HFFc6 (cell line): ENCODE data around the gene TFDP2. TPM values are rescaled to one million over a fixed set of nuclear protein-coding genes. Genes with fewer than 3 reads are reported as not detected.
"Not testable (repeated sequence)": the region's sequence is repeated elsewhere in the genome, so short reads cannot be mapped to it uniquely, and the experiment has no call there.

Experiments used
- DNase-seq: peaks from one replicate; pipeline ENCODE4 v3.0.0-alpha.2; 2018
- H3K27ac Mint-ChIP-seq: 2 replicates; pipeline ENCODE4 v1.8.0; 2020; ENCODE audit warnings: mild to moderate bottlenecking, mixed read lengths
- H3K27me3 Mint-ChIP-seq: 2 replicates; pipeline ENCODE4 v1.8.0; 2021; ENCODE audit warnings: mild to moderate bottlenecking, moderate library complexity, mixed read lengths; ENCODE audit not compliant: insufficient read depth
- H3K36me3 Mint-ChIP-seq: 2 replicates; pipeline ENCODE4 v1.8.0; 2021; ENCODE audit warnings: low read depth, mixed read lengths
- H3K4me1 Mint-ChIP-seq: 2 replicates; pipeline ENCODE4 v1.8.0; 2020; ENCODE audit warnings: low read depth, mixed read lengths
- H3K4me3 Mint-ChIP-seq: 2 replicates; pipeline ENCODE4 v1.8.0; 2020; ENCODE audit warnings: mild to moderate bottlenecking, moderate library complexity, mixed read lengths
- H3K9me3 Mint-ChIP-seq: 2 replicates; pipeline ENCODE4 v1.8.0; 2020; ENCODE audit warnings: mild to moderate bottlenecking, mixed read lengths
- CTCF ChIP-seq: fragments of 200-600 bp; sonication (generic); IDR thresholded peaks from 2 replicates; pipeline ENCODE4 v1.5.0; 2021; ENCODE audit warnings: antibody characterized with exemption, mild to moderate bottlenecking
- total RNA-seq, 6 experiments: library from RNA; stranded (reverse); fragmentation: NEBNext Ultra II Directional; extraction: Animal tissue kit (Norgen Biotek cat#: 25700); gene quantifications; 2 replicates in 1 of 6; 3 replicates in 5 of 6; pipeline ENCODE4 v1.2.3, GENCODE V29; 2021

Gene TFDP2
- total RNA-seq, 6 experiments from 2014 or later, result 22.0 to 34.1 (median 27.6) TPM

GRCh38 chr3:142140608-142141285 lies 8.6 kb downstream of the TFDP2 start:
- H3K27ac Mint-ChIP-seq, H3K9me3 Mint-ChIP-seq, H3K27me3 Mint-ChIP-seq, H3K4me3 Mint-ChIP-seq, DNase-seq: not testable (repeated sequence)
- peak; percentile 40 for TF ChIP-seq CTCF
- Mint-ChIP-seq H3K4me1 (peaks cover 11% of the 10 kb centered on the region), H3K36me3 (peaks cover 32% of the 10 kb centered on the region)

GRCh38 chr3:142137089-142137488 lies 12.3 kb downstream of the TFDP2 start:
- not testable (repeated sequence) for H3K27me3 Mint-ChIP-seq, H3K9me3 Mint-ChIP-seq, H3K4me1 Mint-ChIP-seq

GRCh38 chr3:142134799-142135325 lies 14.5 kb downstream of the TFDP2 start:
- no peak for DNase-seq
- H3K36me3 Mint-ChIP-seq, result peaks cover 18% of the 10 kb centered on the region
- no peak for TF ChIP-seq CTCF
- no peaks in the 10 kb centered on the region for H3K27me3 Mint-ChIP-seq
- H3K9me3 Mint-ChIP-seq, result no peaks in the 10 kb centered on the region
- H3K27ac Mint-ChIP-seq, result no peak overlapping the region
- H3K4me3 Mint-ChIP-seq, result no peak overlapping the region
- H3K4me1 Mint-ChIP-seq, result no peaks in the 10 kb centered on the region

More at GRCh38 chr3:142137089-142137488, 12.3 kb downstream of the TFDP2 start:
- not testable (repeated sequence) for H3K27ac Mint-ChIP-seq, DNase-seq, H3K4me3 Mint-ChIP-seq
- H3K36me3 Mint-ChIP-seq, result peaks cover 26% of the 10 kb centered on the region

GRCh38 chr3:142129516-142130171 lies 19.7 kb downstream of the TFDP2 start:
- peak; percentile 74 for TF ChIP-seq CTCF
- Mint-ChIP-seq H3K4me1 (peaks cover 10% of the 10 kb centered on the region), H3K27me3 (no peaks in the 10 kb centered on the region), H3K9me3 (no peaks in the 10 kb centered on the region), H3K27ac (no peak overlapping the region), H3K4me3 (no peak overlapping the region), H3K36me3 (no peaks in the 10 kb centered on the region)
- no peak for DNase-seq

- Mint-ChIP-seq H3K27me3 (no peaks in the 10 kb centered on the region), H3K4me1 (peaks cover 10% of the 10 kb centered on the region), H3K9me3 (no peaks in the 10 kb centered on the region), H3K36me3 (no peaks in the 10 kb centered on the region), H3K27ac (peak overlapping the region; percentile 64), H3K4me3 (peak overlapping the region; percentile 66; the same call in 1 of the 2 replicates)
- no peak for DNase-seq
- TF ChIP-seq CTCF, result no peak
Measured at GRCh38 chr3:142127941-142128658, 21.2 kb downstream of the TFDP2 start.
